Measurements from ENCODE around the gene TSEN2. TPM values are rescaled to one million over a fixed set of nuclear protein-coding genes. Genes with fewer than 3 reads are reported as not detected.
A peak's percentile ranks its signal among the peaks of the same experiment; 100 is the strongest.

Gene TSEN2
- total RNA-seq, 1 experiment from 2014 or later = 26.8 TPM

GRCh38 chr3:12440927-12441714, 43.2 kb upstream of the TSEN2 start:
- Histone ChIP-seq H3K36me3 (ENCODE audit: low read depth) (no peaks in the 10 kb centered on the region), H3K9me2 (ENCODE audit: insufficient read depth) (no peaks in the 10 kb centered on the region), H3K9me3 (ENCODE audit: insufficient read depth, low read depth) (no peaks in the 10 kb centered on the region), H4K20me1 (ENCODE audit: insufficient read depth) (no peaks in the 10 kb centered on the region), H3K4me2 (no peak overlapping the region), H3K4me1 (replicated peaks; ENCODE audit: insufficient read depth) (peaks cover 45% of the 10 kb centered on the region), H3K4me3 (no peak overlapping the region), H3F3A (ENCODE audit: insufficient read depth, low read depth) (peaks cover 58% of the 10 kb centered on the region), H3K27ac (peak overlapping the region; percentile 100), H3K27me3 (ENCODE audit: insufficient read depth, low read depth) (no peaks in the 10 kb centered on the region), H2AFZ (no peak overlapping the region), H3K79me2 (ENCODE audit: low read depth) (0 out of 2 replicates have a peak, but pooled peaks cover 4% of the 10 kb centered on the region)
- intact Hi-C loops (cut with micrococcal nuclease; ENCODE audit: unreplicated experiment) = no loop called here
- DNase-seq = no peak
- no TSS peak for BruUV-seq (replicated peaks)
- ChIA-PET POLR2A (ENCODE audit: unreplicated experiment) (interaction anchor here (0.7 kb wide), 1 partner anchor 29 kb away, joined by 5 read pairs; no protein-coding TSS in a partner anchor), CTCF (interaction anchor here (0.5 kb wide), 1 partner anchor 37 kb away, joined by 3 read pairs; no protein-coding TSS in a partner anchor)
- TF ChIP-seq CTCF (conservative IDR thresholded peaks at IDR 0.05) (no peak), EZH2 (IDR thresholded peaks at IDR 0.05; ENCODE audit: low read depth) (no peak)

DNA sequence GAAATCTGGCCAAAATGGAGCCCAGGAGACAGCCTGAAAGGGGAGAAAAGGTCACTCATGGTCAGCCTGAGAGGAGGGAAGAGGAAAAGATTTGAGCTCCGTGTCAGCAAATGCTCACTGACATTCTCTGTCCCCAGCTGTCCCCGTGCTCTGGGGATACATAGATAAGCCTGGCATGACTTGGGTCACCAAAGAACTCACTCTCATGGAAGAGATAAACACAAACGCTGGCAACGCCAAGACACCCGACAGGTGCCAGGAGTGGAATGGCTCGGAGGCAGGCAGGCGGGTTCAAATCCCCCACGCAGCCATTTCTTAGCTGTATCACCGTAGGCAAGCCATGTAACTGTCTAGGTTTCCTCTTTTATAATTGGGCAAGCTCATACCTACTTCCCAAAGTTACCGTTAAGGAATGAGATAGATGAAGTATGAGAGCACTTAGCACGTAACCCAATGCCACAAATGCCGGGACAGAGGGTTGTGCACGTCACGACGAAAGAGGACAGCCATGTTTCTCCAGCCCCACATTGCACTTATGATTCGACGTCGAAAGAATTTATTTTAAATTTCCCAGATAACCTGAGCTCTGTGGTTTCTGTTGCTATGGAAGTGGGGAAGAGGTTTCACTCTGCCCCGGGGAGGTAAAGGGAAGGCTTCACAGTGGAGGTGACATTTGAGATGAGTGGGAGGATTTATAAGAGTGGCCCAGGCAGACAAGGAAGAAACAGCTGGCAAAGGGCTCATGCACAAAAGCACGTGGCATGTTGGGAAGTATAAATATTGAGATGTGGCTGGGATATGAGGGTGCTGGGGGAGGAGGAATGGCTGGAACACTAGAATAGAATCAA, 41.4 kb upstream of the TSEN2 start:
- Histone ChIP-seq H3K27me3 (ENCODE audit: insufficient read depth, low read depth) (no peaks in the 10 kb centered on the region), H3K9me2 (ENCODE audit: insufficient read depth) (no peaks in the 10 kb centered on the region), H3K4me1 (replicated peaks; ENCODE audit: insufficient read depth) (peaks cover 63% of the 10 kb centered on the region), H3K4me3 (no peak overlapping the region; the same call in 1 of the 2 replicates), H3K9me3 (ENCODE audit: insufficient read depth, low read depth) (no peaks in the 10 kb centered on the region), H3F3A (ENCODE audit: insufficient read depth, low read depth) (peaks cover 60% of the 10 kb centered on the region), H3K79me2 (ENCODE audit: low read depth) (0 out of 2 replicates have a peak, but pooled peaks cover 4% of the 10 kb centered on the region), H3K27ac (peak overlapping the region; percentile 100), H2AFZ (0 out of 2 replicates have a peak overlapping the region, but pooled peaks have one; percentile 30), H4K20me1 (ENCODE audit: insufficient read depth) (no peaks in the 10 kb centered on the region), H3K4me2 (peak overlapping the region; percentile 84), H3K36me3 (ENCODE audit: low read depth) (no peaks in the 10 kb centered on the region)
- BruUV-seq (replicated peaks) = no TSS peak
- CTCF ChIA-PET = interaction anchor here (0.7 to 1.0 kb wide), 2 partner anchors 27 to 28 kb away, joined by 3 read pairs; no protein-coding TSS in a partner anchor
- DNase-seq = peak; percentile 45 to 88
- intact Hi-C loops (cut with micrococcal nuclease; ENCODE audit: unreplicated experiment) = no loop called here
- TF ChIP-seq CTCF (conservative IDR thresholded peaks at IDR 0.05) (no peak), EZH2 (IDR thresholded peaks at IDR 0.05; ENCODE audit: low read depth) (no peak)
- POLR2A ChIA-PET (ENCODE audit: unreplicated experiment) = interaction anchor here (0.6 kb wide), 1 partner anchor 68 kb away, joined by 4 read pairs; no protein-coding TSS in a partner anchor
